H1 (cell line): ENCODE measurements around the gene HOXC13. TPM values are rescaled to one million over a fixed set of nuclear protein-coding genes. Genes with fewer than 3 reads are reported as not detected.

Source experiments
- CTCF ChIA-PET: fragments of 300-600 bp; sonication (Branson Sonifier 250); formaldehyde crosslinking; loops from one replicate; lab custom pipeline; 2021; ENCODE audit not compliant: partially characterized antibody; lab: Charles Lee
- POLR2A ChIA-PET: fragments of 300-600 bp; sonication (Branson Sonifier 250); formaldehyde crosslinking; loops from one replicate; lab custom pipeline; 2021; ENCODE audit warnings: inconsistent platforms; ENCODE audit not compliant: partially characterized antibody; lab: Charles Lee
- DNase-seq, 2 experiments: peaks; one replicate each; pipeline versions ENCODE4 v3.0.0 to v3.0.0-alpha.2; 2010 to 2022; ENCODE audit warnings: low spot score in 2 of 2, low read depth in 1 of 2, mixed read lengths in 1 of 2
- FAIRE-seq: peaks from 2 replicates; lab custom pipeline; 2011; peaks lifted over from hg19 to GRCh38; lab: Jason Lieb, UNC
- H2AFZ ChIP-seq: 2 replicates; pipeline ENCODE4 v1.8.1; 2012; ENCODE audit warnings: low read length, inconsistent platforms
- H2AK5ac ChIP-seq: 2 replicates; pipeline ENCODE4 v1.6.1; 2013; ENCODE audit warnings: low read depth, low read length
- H2BK120ac ChIP-seq: replicated peaks from 2 replicates; pipeline ENCODE3; 2013; ENCODE audit warnings: low read depth, low read length, inconsistent platforms
- H2BK12ac ChIP-seq: 2 replicates; pipeline ENCODE4 v1.6.1; 2013; ENCODE audit warnings: low read depth, low read length
- H2BK15ac ChIP-seq: 2 replicates; pipeline ENCODE4 v1.6.1; 2013; ENCODE audit warnings: low read length
- H2BK20ac ChIP-seq: 2 replicates; pipeline ENCODE4 v1.6.1; 2013; ENCODE audit warnings: low read length
- H2BK5ac ChIP-seq: 2 replicates; pipeline ENCODE4 v1.6.1; 2013; ENCODE audit warnings: low read depth, low read length
- H3K14ac ChIP-seq: 2 replicates; pipeline ENCODE4 v1.6.1; 2013; ENCODE audit warnings: inconsistent platforms; ENCODE audit not compliant: insufficient read length
- H3K18ac ChIP-seq: 2 replicates; pipeline ENCODE4 v1.6.1; 2013; ENCODE audit warnings: low read length; ENCODE audit errors: extremely low read depth
- H3K23ac ChIP-seq: 2 replicates; pipeline ENCODE4 v1.6.1; 2013; ENCODE audit warnings: inconsistent platforms; ENCODE audit not compliant: insufficient read length
- H3K23me2 ChIP-seq: 2 replicates; pipeline ENCODE4 v1.6.1; 2013; ENCODE audit warnings: low read depth, low read length
- H3K27ac ChIP-seq: 2 replicates; pipeline ENCODE4 v1.6.1; 2011; ENCODE audit warnings: low read depth, low read length, inconsistent platforms
- H3K27me3 ChIP-seq, 4 experiments: replicated peaks in 1 of 4; 1 replicate in 1 of 4; 2 replicates in 3 of 4; pipeline versions ENCODE4 v1.6.1 to v1.8.1; 2011 to 2013; ENCODE audit warnings: low read length in 3 of 4, mild to moderate bottlenecking in 3 of 4, inconsistent platforms in 2 of 4, mixed read lengths in 2 of 4, moderate library complexity in 1 of 4; ENCODE audit not compliant: control insufficient read depth in 3 of 4, insufficient read depth in 3 of 4; ENCODE audit errors: extremely low read depth in 1 of 4
- H3K36me3 ChIP-seq, 4 experiments: 2 replicates each; pipeline versions ENCODE4 v1.6.1 to v1.8.1; 2011 to 2013; ENCODE audit warnings: mild to moderate bottlenecking in 4 of 4, low read length in 3 of 4, moderate library complexity in 2 of 4, control low read depth in 1 of 4, inconsistent platforms in 1 of 4; ENCODE audit not compliant: insufficient read depth in 4 of 4, control insufficient read depth in 2 of 4
- H3K4ac ChIP-seq: replicated peaks from 2 replicates; pipeline ENCODE3; 2013; ENCODE audit warnings: low read length, low read depth, mixed read lengths, inconsistent platforms; ENCODE audit not compliant: insufficient read length
- H3K4me1 ChIP-seq, 4 experiments: replicated peaks in 1 of 4; 1 replicate in 1 of 4; 2 replicates in 3 of 4; pipeline versions ENCODE4 v1.6.1 to v1.8.1; 2011 to 2013; ENCODE audit warnings: low read length in 3 of 4, inconsistent platforms in 2 of 4, mixed read lengths in 1 of 4; ENCODE audit not compliant: insufficient read depth in 4 of 4, control insufficient read depth in 3 of 4
- H3K4me2 ChIP-seq, 2 experiments: 2 replicates each; pipeline versions ENCODE4 v1.6.1 to v1.8.1; 2011 to 2013; ENCODE audit warnings: low read depth in 2 of 2, low read length in 2 of 2, control low read depth in 1 of 2, inconsistent platforms in 1 of 2, mild to moderate bottlenecking in 1 of 2; ENCODE audit not compliant: insufficient read depth in 1 of 2
- H3K4me3 ChIP-seq, 4 experiments: fragments of 200-600, 300-600 bp in 1 of 4; sonication (generic), shearing (Covaris generic), sonication (Bioruptor Twin) in 1 of 4; 2 replicates each; pipeline versions ENCODE4 v1.5.1 to v1.8.1; 2011 to 2016; ENCODE audit warnings: low read length in 4 of 4, low read depth in 3 of 4, control low read depth in 2 of 4, inconsistent platforms in 2 of 4, mild to moderate bottlenecking in 2 of 4, mixed read lengths in 1 of 4, moderate library complexity in 1 of 4; ENCODE audit not compliant: insufficient read depth in 2 of 4; ENCODE audit errors: extremely low read depth in 1 of 4
- H3K56ac ChIP-seq: replicated peaks from 2 replicates; pipeline ENCODE3; 2013; ENCODE audit warnings: low read depth, mild to moderate bottlenecking, mixed read lengths, low read length, inconsistent platforms; ENCODE audit not compliant: insufficient read length
- H3K79me1 ChIP-seq: 2 replicates; pipeline ENCODE4 v1.6.1; 2013; ENCODE audit warnings: low read depth, low read length, control low read depth
- H3K79me2 ChIP-seq, 2 experiments: 2 replicates each; pipeline versions ENCODE4 v1.6.1 to v1.8.1; 2012 to 2013; ENCODE audit warnings: low read length in 2 of 2, mild to moderate bottlenecking in 2 of 2, inconsistent platforms in 1 of 2; ENCODE audit not compliant: insufficient read depth in 2 of 2, control insufficient read depth in 1 of 2
- H3K9ac ChIP-seq, 4 experiments: replicated peaks in 1 of 4; 1 replicate in 1 of 4; 2 replicates in 3 of 4; pipeline versions ENCODE4 v1.6.1 to v1.8.1; 2011 to 2013; ENCODE audit warnings: low read depth in 3 of 4, low read length in 3 of 4, control low read depth in 2 of 4, mild to moderate bottlenecking in 2 of 4, moderate library complexity in 2 of 4, inconsistent platforms in 1 of 4; ENCODE audit errors: extremely low read depth in 1 of 4
- H3K9me3 ChIP-seq, 2 experiments: 2 replicates each; pipeline versions ENCODE4 v1.6.1 to v1.8.1; 2012 to 2013; ENCODE audit warnings: mild to moderate bottlenecking in 2 of 2, moderate library complexity in 2 of 2, control low read depth in 1 of 2, inconsistent platforms in 1 of 2, low read depth in 1 of 2, low read length in 1 of 2, mixed read lengths in 1 of 2; ENCODE audit not compliant: insufficient read depth in 2 of 2
- H4K20me1 ChIP-seq, 2 experiments: replicated peaks in 1 of 2; 2 replicates each; pipeline versions ENCODE3 to v1.8.1; 2011 to 2013; ENCODE audit warnings: inconsistent platforms in 2 of 2, low read length in 2 of 2, mild to moderate bottlenecking in 1 of 2; ENCODE audit not compliant: insufficient read depth in 2 of 2, control insufficient read depth in 1 of 2
- H4K5ac ChIP-seq: 2 replicates; pipeline ENCODE4 v1.6.1; 2013; ENCODE audit warnings: low read length, low read depth, mixed read lengths, inconsistent platforms; ENCODE audit not compliant: insufficient read length
- H4K8ac ChIP-seq: 2 replicates; pipeline ENCODE4 v1.8.0; 2013; ENCODE audit warnings: mild to moderate bottlenecking, moderate library complexity, low read length, inconsistent platforms; ENCODE audit not compliant: insufficient read depth; ENCODE audit errors: extremely low read depth
- H4K91ac ChIP-seq: replicated peaks from 2 replicates; pipeline ENCODE3; 2013; ENCODE audit warnings: low read length, mixed read lengths, inconsistent platforms; ENCODE audit not compliant: insufficient read length
- EGR1 ChIP-seq: IDR thresholded peaks from 2 replicates; pipeline ENCODE4 v1.6.1; 2011; ENCODE audit warnings: low read depth, low read length, borderline replicate concordance
- EP300 ChIP-seq, 2 experiments: IDR thresholded peaks; 1 replicate in 1 of 2; 2 replicates in 1 of 2; pipeline ENCODE4 v1.6.1; 2011 to 2012; ENCODE audit warnings: low read depth in 2 of 2, low read length in 2 of 2, mild to moderate bottlenecking in 2 of 2, borderline replicate concordance in 1 of 2, inconsistent platforms in 1 of 2, moderate library complexity in 1 of 2
- FOSL1 ChIP-seq: IDR thresholded peaks from 2 replicates; pipeline ENCODE4 v1.6.1; 2011; ENCODE audit warnings: mild to moderate bottlenecking, low read depth, low read length, moderate library complexity; ENCODE audit not compliant: insufficient read depth
- KDM4A ChIP-seq: IDR thresholded peaks from one replicate; pipeline ENCODE4 v1.7.1; 2012; ENCODE audit warnings: low read depth, mild to moderate bottlenecking, moderate library complexity, low read length, inconsistent platforms; ENCODE audit not compliant: severe bottlenecking
- MAFK ChIP-seq: IDR thresholded peaks from 2 replicates; pipeline ENCODE4 v1.6.1; 2012; ENCODE audit warnings: low read depth, mild to moderate bottlenecking, improper control_type of control experiment, low read length
- SAP30 ChIP-seq: fragments of 300-600 bp; sonication (generic); IDR thresholded peaks from 2 replicates; pipeline ENCODE4 v1.7.1; 2012; ENCODE audit warnings: low read length, moderate library complexity, mild to moderate bottlenecking, inconsistent platforms; ENCODE audit not compliant: insufficient read depth, insufficient replicate concordance
- SP2 ChIP-seq: IDR thresholded peaks from 2 replicates; pipeline ENCODE4 v1.6.1; 2012; ENCODE audit warnings: mild to moderate bottlenecking, low read length, inconsistent platforms
- SP4 ChIP-seq: IDR thresholded peaks from 2 replicates; pipeline ENCODE4 v1.6.1; 2012; ENCODE audit warnings: low read length, inconsistent platforms
- YY1 ChIP-seq: IDR thresholded peaks from 2 replicates; pipeline ENCODE4 v1.6.1; 2011; ENCODE audit warnings: low read depth, mild to moderate bottlenecking, low read length
- WGBS, 2 experiments: shearing (Covaris generic) in 1 of 2; methylation state at CpG; one replicate each; pipeline versions ENCODE4 v1.1.6 to v1.1.7; 2013 to 2015; ENCODE audit warnings: low lambda C conversion rate in 2 of 2, mixed read lengths in 2 of 2, inconsistent platforms in 1 of 2, low coverage in 1 of 2, missing lambda C conversion rate in 1 of 2; ENCODE audit not compliant: insufficient replicate concordance in 2 of 2, insufficient coverage in 1 of 2, insufficient read length in 1 of 2; ENCODE audit errors: extremely low coverage in 1 of 2, missing lambda C conversion rate in 1 of 2; 5-methylcytosine and 5-hydroxymethylcytosine counted together
- polyA plus RNA-seq, 7 experiments: library from polyadenylated mRNA; depleted of rRNA in 3 of 7; stranded (reverse) in 5 of 7; unstranded in 2 of 7; fragments of >200 nt in 5 of 7; fragments of 200-250 nt in 2 of 7; gene quantifications; 1 replicate in 5 of 7; 2 replicates in 1 of 7; 4 replicates in 1 of 7; pipeline versions ENCODE4 v1.2.1 to v1.2.3, GENCODE V29; 2011 to 2013; ENCODE audit warnings: missing spikeins in 2 of 7, mixed read lengths in 2 of 7
- total RNA-seq: library from RNA; stranded (reverse); fragmentation: NEBNext Ultra II Directional; extraction: Animal tissue kit (Norgen Biotek cat#: 25700); gene quantifications from 2 replicates; pipeline ENCODE4 v1.2.1, GENCODE V29; 2021

Gene HOXC13
- total and polyA plus RNA-seq, 2 of the 8 experiments (the other 6 are each of a cell fraction or from before 2014, with no cell fraction given), result 0.02 TPM; not detected in 1

- H3K23ac ChIP-seq, result no peak overlapping the region
- H3K9ac ChIP-seq, result no peak overlapping the region
- no peak overlapping the region for H2BK120ac ChIP-seq
- no peak overlapping the region for H3K27ac ChIP-seq
- peaks cover 0 to 6% (median 4%) of the 10 kb centered on the region in 4 experiments; a peak in 3 of 7 replicates for H3K4me1 ChIP-seq
- FAIRE-seq (no peak), DNase-seq (no peak)
- 16% methylated on average over 25 of the region's 28 CpGs; no CpG with 5 or more reads in 1 of the 2 experiments for WGBS, 2 experiments
- no peak overlapping the region for H2AFZ ChIP-seq
- no peak overlapping the region for H3K14ac ChIP-seq
- peaks cover 17 to 42% of the 10 kb centered on the region in 2 experiments for H4K20me1 ChIP-seq
- no peak overlapping the region for H4K8ac ChIP-seq
- CTCF ChIA-PET, result interaction anchor here (0.7 to 5.8 kb wide), 18 partner anchors 12 to 245 kb away, joined by 3 to 91 read pairs (median 6); partner anchors contain the start of genes HOXC11, HOXC12, HOXC13 and HOXC5
- H3K4me2 ChIP-seq, result no peak overlapping the region
- peaks cover 94 to 99% (median 97%) of the 10 kb centered on the region in 4 experiments for H3K27me3 ChIP-seq
- POLR2A ChIA-PET, result interaction anchor here (1.2 to 1.4 kb wide), 2 partner anchors 10 to 16 kb away, joined by 3 to 4 read pairs; partner anchors contain the start of gene HOXC11
- H3K18ac ChIP-seq, result no peak overlapping the region
- no peak overlapping the region for H3K56ac ChIP-seq
- H2BK20ac ChIP-seq, result no peak overlapping the region
- no peaks in the 10 kb centered on the region for H3K79me2 ChIP-seq
- no peak overlapping the region for H3K4me3 ChIP-seq
- no peak overlapping the region for H2BK5ac ChIP-seq
- no peak overlapping the region for H2BK15ac ChIP-seq
- no peaks in the 10 kb centered on the region for H3K23me2 ChIP-seq
- H3K4ac ChIP-seq, result no peak overlapping the region
- peak overlapping the region; percentile 55; the same call in 1 of the 2 replicates for H2AK5ac ChIP-seq
- peak overlapping the region; percentile 35; the same call in 1 of the 2 replicates for H2BK12ac ChIP-seq
- no peak overlapping the region for H4K5ac ChIP-seq
- peaks cover 0 to 13% (median 0%) of the 10 kb centered on the region in 4 experiments; a peak in 1 of 8 replicates for H3K36me3 ChIP-seq
- no peak overlapping the region for H4K91ac ChIP-seq
- H3K79me1 ChIP-seq, result no peaks in the 10 kb centered on the region
- H3K9me3 ChIP-seq, result peaks cover 0 to 14% of the 10 kb centered on the region in 2 experiments; a peak in 1 of 4 replicates
- no peak for TF ChIP-seq SAP30
- no peak for TF ChIP-seq SP2
- no peak for TF ChIP-seq MAFK
- TF ChIP-seq EGR1, result no peak
- no peak for TF ChIP-seq FOSL1
- TF ChIP-seq SP4, result no peak
- TF ChIP-seq EP300 (IDR thresholded peaks at IDR 0.05; ENCODE audit: borderline replicate concordance in 1 of 2, low read depth in 2 of 2, low read length in 2 of 2), result no peak
- no peak for TF ChIP-seq YY1
- TF ChIP-seq KDM4A, result no peak
Observed at GRCh38 chr12:53989227-53990113, 50.8 kb downstream of the HOXC13 start.
